K562 (cell line): ENCODE results near the gene IQCM. TPM values are rescaled to one million over a fixed set of nuclear protein-coding genes. Genes with fewer than 3 reads are reported as not detected.

Experiments
- ATAC-seq: fragments of 200-7000 bp; cut with Tn5 transposase; 3 replicates; pipeline ENCODE4 v1.9.1; 2020; ENCODE audit warnings: moderate library complexity
- BruUV-seq: library from RNA; stranded (reverse); fragments of 400-500 nt; replicated peaks from 2 replicates; lab custom pipeline; 2021; lab: Mats Ljungman, UMichigan
- CTCF ChIA-PET: fragments of 300-600 bp; formaldehyde crosslinking; extraction: SDS; loops from one replicate; lab custom pipeline; 2021; ENCODE audit warnings: low intra/inter-chr PET ratio; lab: Yijun Ruan, JAX
- POLR2A ChIA-PET: fragments of 300-600, 350-650 bp; sonication (Branson Sonifier 250); formaldehyde crosslinking; extraction: SDS; loops from one replicate; lab custom pipeline; 2021; ENCODE audit warnings: antibody characterized with exemption, inconsistent platforms; lab: Yijun Ruan, JAX
- DNase-seq, 4 experiments: peaks; one replicate each; pipeline versions ENCODE4 v3.0.0 to v3.0.0-alpha.2; 2011 to 2018; ENCODE audit warnings: low spot score in 3 of 4, mixed read lengths in 3 of 4; ENCODE audit errors: extremely low read depth in 1 of 4
- FAIRE-seq: peaks from 2 replicates; lab custom pipeline; 2011; peaks lifted over from hg19 to GRCh38; lab: Jason Lieb, UNC
- H2AFZ ChIP-seq: 2 replicates; pipeline ENCODE4 v1.6.0; 2011; ENCODE audit warnings: low read depth, low read length, control low read depth, inconsistent platforms
- H3K27ac ChIP-seq: fragments of 200-600 bp; 3 replicates; pipeline ENCODE4 v1.8.0; 2011; ENCODE audit warnings: low read depth, mild to moderate bottlenecking, control low read depth, inconsistent platforms, low read length, moderate library complexity, mixed read lengths; ENCODE audit errors: extremely low read depth
- H3K27me3 ChIP-seq, 2 experiments: fragments of 300-600 bp in 1 of 2; 2 replicates in 1 of 2; 3 replicates in 1 of 2; pipeline versions ENCODE4 v1.6.0 to v1.8.0; 2011; ENCODE audit warnings: inconsistent platforms in 2 of 2, low read length in 2 of 2, mild to moderate bottlenecking in 1 of 2, mixed read lengths in 1 of 2, moderate library complexity in 1 of 2; ENCODE audit not compliant: control insufficient read depth in 2 of 2, insufficient read depth in 2 of 2
- H3K36me3 ChIP-seq: fragments of 300-600 bp; 3 replicates; pipeline ENCODE4 v1.8.0; 2011; ENCODE audit warnings: mild to moderate bottlenecking, low read length, inconsistent platforms; ENCODE audit not compliant: control insufficient read depth, insufficient read depth
- H3K4me1 ChIP-seq, 2 experiments: fragments of 200-600 bp in 1 of 2; replicated peaks in 1 of 2; 2 replicates in 1 of 2; 3 replicates in 1 of 2; pipeline versions ENCODE4 v1.5.1 to v1.8.0; 2011; ENCODE audit warnings: inconsistent platforms in 2 of 2, low read length in 2 of 2, mild to moderate bottlenecking in 1 of 2, mixed read lengths in 1 of 2, moderate library complexity in 1 of 2; ENCODE audit not compliant: control insufficient read depth in 2 of 2, insufficient read depth in 2 of 2
- H3K4me2 ChIP-seq: 2 replicates; pipeline ENCODE4 v1.6.1; 2011; ENCODE audit warnings: low read length, control low read depth, inconsistent platforms, mixed read lengths; ENCODE audit not compliant: insufficient read depth
- H3K4me3 ChIP-seq: fragments of 200-600 bp; sonication (generic), shearing (Covaris generic); 2 replicates; pipeline ENCODE4 v1.5.1; 2016; ENCODE audit warnings: control low read depth, inconsistent platforms
- H3K79me2 ChIP-seq: fragments of 200-600 bp; 3 replicates; pipeline ENCODE4 v1.8.0; 2011; ENCODE audit warnings: low read length, inconsistent platforms; ENCODE audit not compliant: control insufficient read depth, insufficient read depth
- H3K9ac ChIP-seq, 2 experiments: 2 replicates each; pipeline versions ENCODE4 v1.6.0 to v1.6.1; 2011; ENCODE audit warnings: low read depth in 2 of 2, low read length in 2 of 2, control low read depth in 1 of 2, inconsistent platforms in 1 of 2, mild to moderate bottlenecking in 1 of 2, mixed read lengths in 1 of 2; ENCODE audit not compliant: insufficient read depth in 1 of 2
- H3K9me1 ChIP-seq: one replicate; pipeline ENCODE4 v1.6.0; 2011; ENCODE audit warnings: inconsistent platforms, mild to moderate bottlenecking, low read length, moderate library complexity; ENCODE audit not compliant: control insufficient read depth, insufficient read depth
- H3K9me3 ChIP-seq: replicated peaks from 2 replicates; pipeline ENCODE4 v1.5.1; 2011; ENCODE audit warnings: low read depth, low read length, inconsistent platforms; ENCODE audit not compliant: control insufficient read depth, insufficient read depth
- H4K20me1 ChIP-seq: replicated peaks from 2 replicates; pipeline ENCODE4 v1.6.1; 2011; ENCODE audit warnings: low read length, inconsistent platforms, mixed read lengths; ENCODE audit not compliant: control insufficient read depth, insufficient read depth
- DACH1 ChIP-seq: fragments of 450-650 bp; IDR thresholded peaks from 2 replicates; pipeline ENCODE4 v1.6.1; 2018; ENCODE audit not compliant: partially characterized antibody
- HDGF ChIP-seq: fragments of 450-650 bp; IDR thresholded peaks from 2 replicates; pipeline ENCODE4 v1.6.1; 2016
- HNRNPUL1 ChIP-seq: fragments of 200-400 bp; formaldehyde crosslinking; IDR thresholded peaks from 2 replicates; pipeline ENCODE4 v1.6.1; 2017; ENCODE audit warnings: low read length
- ILF3 ChIP-seq: fragments of 450-650 bp; IDR thresholded peaks from 2 replicates; pipeline ENCODE4 v1.6.1; 2018; ENCODE audit warnings: antibody characterized with exemption, mild to moderate bottlenecking, moderate library complexity, borderline replicate concordance
- KDM5B ChIP-seq: fragments of 200-600 bp; sonication (generic); IDR thresholded peaks from 2 replicates; pipeline ENCODE4 v1.6.1; 2012; ENCODE audit warnings: low read depth, mild to moderate bottlenecking, moderate library complexity, low read length, control low read depth, inconsistent platforms; ENCODE audit not compliant: insufficient replicate concordance
- RFX7 ChIP-seq: fragments of 250-450 bp; sonication (Bioruptor Pico); IDR thresholded peaks from 2 replicates; pipeline ENCODE4 v1.5.1; 2021; ENCODE audit warnings: mild to moderate bottlenecking
- ZNF589 ChIP-seq: fragments of 200-800 bp; sonication (Bioruptor generic); IDR thresholded peaks from 2 replicates; pipeline ENCODE4 v1.6.1; 2016; ENCODE audit warnings: low read depth, missing genetic modification characterization, missing compliant biosample characterization
- WGBS: fragments of 100-300 bp; shearing (Covaris generic); methylation state at CpG from one replicate; pipeline ENCODE4 v1.1.6; 2016; ENCODE audit warnings: low coverage, mixed read lengths; ENCODE audit not compliant: insufficient coverage; ENCODE audit errors: missing lambda C conversion rate; 5-methylcytosine and 5-hydroxymethylcytosine counted together
- in situ Hi-C: fragments of 300-500 bp; cut with MboI; formaldehyde crosslinking; loops from 4 replicates; pipeline ENCODE4 v1.15.0; 2018; ENCODE audit warnings: inconsistent platforms, mixed read lengths
- intact Hi-C: fragments of 100-400 bp; cut with micrococcal nuclease; formaldehyde crosslinking; loops from 2 replicates; pipeline ENCODE4 v1.14.2; 2022
- polyA plus RNA-seq, 8 experiments: library from polyadenylated mRNA; depleted of rRNA in 4 of 8; stranded (reverse) in 5 of 8; unstranded in 3 of 8; fragments of >200 nt; fragmentation: Nextera tagmentation in 2 of 8; fragmentation: Illumina TruSeq in 1 of 8; extraction: Ambion mirVana in 2 of 8; extraction: Trizol in 1 of 8; gene quantifications; 2 replicates each; pipeline versions ENCODE4 v1.2.1 to v1.2.3, GENCODE V29; 2011 to 2014; ENCODE audit warnings: inconsistent platforms in 1 of 8, missing spikeins in 1 of 8
- total RNA-seq, 7 experiments: library from RNA; depleted of rRNA in 6 of 7; stranded (reverse); fragments of >200 nt in 6 of 7; fragmentation: Illumina TruSeq in 2 of 7; extraction: Trizol in 2 of 7; gene quantifications; 2 replicates each; pipeline versions ENCODE4 v1.2.1 to v1.2.3, GENCODE V29; 2011 to 2021; ENCODE audit warnings: low replicate concordance in 1 of 7
- TF ChIP-seq, protein P1 (sequence below): sonication (generic); formaldehyde crosslinking; IDR thresholded peaks from 2 replicates; pipeline ENCODE4 v1.8.1; 2023; ENCODE audit warnings: mild to moderate bottlenecking, missing genetic modification reagents
- TF ChIP-seq, protein P2 (sequence below): fragments of 200-600 bp; sonication (generic); IDR thresholded peaks from one replicate; pipeline ENCODE4 v1.6.1; 2012; ENCODE audit warnings: mild to moderate bottlenecking, low read depth, low read length, inconsistent platforms

The IQCM gene
- total and polyA plus RNA-seq, 9 of the 15 experiments (the other 6 are each of a cell fraction or from before 2014, with no cell fraction given) = not detected

DNA sequence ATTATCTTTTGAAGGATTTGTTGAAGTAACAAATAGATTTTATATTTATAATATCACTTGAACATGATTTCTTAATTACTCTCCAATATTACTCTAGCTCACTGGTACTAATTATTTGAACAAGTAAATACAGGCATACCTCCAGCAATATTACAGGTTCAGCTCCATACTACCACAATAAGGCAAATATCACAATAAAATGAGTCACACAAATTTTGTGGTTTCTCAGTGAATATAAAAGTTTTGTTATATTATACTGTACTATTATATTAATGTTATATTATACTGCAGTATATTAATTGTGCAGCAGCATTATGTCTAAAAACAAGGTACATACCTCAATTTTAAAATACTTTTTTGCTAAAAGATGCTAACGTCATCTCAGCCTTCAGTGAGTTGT, 22.4 kb upstream of the IQCM start (continued):
- TF ChIP-seq, protein P1, sequence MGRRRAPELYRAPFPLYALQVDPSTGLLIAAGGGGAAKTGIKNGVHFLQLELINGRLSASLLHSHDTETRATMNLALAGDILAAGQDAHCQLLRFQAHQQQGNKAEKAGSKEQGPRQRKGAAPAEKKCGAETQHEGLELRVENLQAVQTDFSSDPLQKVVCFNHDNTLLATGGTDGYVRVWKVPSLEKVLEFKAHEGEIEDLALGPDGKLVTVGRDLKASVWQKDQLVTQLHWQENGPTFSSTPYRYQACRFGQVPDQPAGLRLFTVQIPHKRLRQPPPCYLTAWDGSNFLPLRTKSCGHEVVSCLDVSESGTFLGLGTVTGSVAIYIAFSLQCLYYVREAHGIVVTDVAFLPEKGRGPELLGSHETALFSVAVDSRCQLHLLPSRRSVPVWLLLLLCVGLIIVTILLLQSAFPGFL (CRISPR knock-in tag) = no peak
- TF ChIP-seq KDM5B (no peak), ZNF589 (CRISPR knock-in tag) (no peak), ILF3 (no peak)

DNA sequence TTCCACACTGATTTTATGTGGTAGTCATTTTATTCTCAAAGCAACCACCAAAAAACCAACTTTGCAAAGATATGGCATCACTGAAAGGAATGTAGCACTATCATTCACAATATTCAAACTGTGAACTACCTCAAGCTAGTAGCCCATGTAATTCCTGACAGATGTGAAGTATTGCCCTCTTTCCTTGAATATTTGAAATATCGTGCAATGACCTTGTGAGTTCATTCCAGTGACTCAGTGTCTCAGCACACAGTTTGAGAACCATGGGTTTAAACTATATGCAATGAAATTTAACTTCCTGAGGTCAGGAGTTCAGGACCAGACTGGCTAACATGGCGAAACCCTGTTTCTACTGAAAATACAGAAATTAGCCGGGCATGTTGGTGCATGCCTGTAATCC, 20.9 kb upstream of the IQCM start:
- 0% methylated on average over 3 of the region's 3 CpGs for WGBS
- H2AFZ ChIP-seq = no peak overlapping the region
- DNase-seq (no peak), FAIRE-seq (no peak), ATAC-seq (no peak)
- CTCF ChIA-PET = no interaction called here
- H3K9me3 ChIP-seq = no peaks in the 10 kb centered on the region
- H3K9ac ChIP-seq = no peak overlapping the region
- POLR2A ChIA-PET = no interaction called here
- H3K79me2 ChIP-seq = no peaks in the 10 kb centered on the region
- no peaks in the 10 kb centered on the region for H3K36me3 ChIP-seq
- no peaks in the 10 kb centered on the region for H4K20me1 ChIP-seq
- H3K4me3 ChIP-seq = no peak overlapping the region
- no peak overlapping the region for H3K27ac ChIP-seq
- intact Hi-C loops = no loop called here
- no peak overlapping the region for H3K4me2 ChIP-seq
- no peaks in the 10 kb centered on the region for H3K4me1 ChIP-seq
- in situ Hi-C loops = no loop called here
- H3K9me1 ChIP-seq = no peaks in the 10 kb centered on the region
- H3K27me3 ChIP-seq = no peaks in the 10 kb centered on the region
- no TSS peak for BruUV-seq
- TF ChIP-seq, protein P2, sequence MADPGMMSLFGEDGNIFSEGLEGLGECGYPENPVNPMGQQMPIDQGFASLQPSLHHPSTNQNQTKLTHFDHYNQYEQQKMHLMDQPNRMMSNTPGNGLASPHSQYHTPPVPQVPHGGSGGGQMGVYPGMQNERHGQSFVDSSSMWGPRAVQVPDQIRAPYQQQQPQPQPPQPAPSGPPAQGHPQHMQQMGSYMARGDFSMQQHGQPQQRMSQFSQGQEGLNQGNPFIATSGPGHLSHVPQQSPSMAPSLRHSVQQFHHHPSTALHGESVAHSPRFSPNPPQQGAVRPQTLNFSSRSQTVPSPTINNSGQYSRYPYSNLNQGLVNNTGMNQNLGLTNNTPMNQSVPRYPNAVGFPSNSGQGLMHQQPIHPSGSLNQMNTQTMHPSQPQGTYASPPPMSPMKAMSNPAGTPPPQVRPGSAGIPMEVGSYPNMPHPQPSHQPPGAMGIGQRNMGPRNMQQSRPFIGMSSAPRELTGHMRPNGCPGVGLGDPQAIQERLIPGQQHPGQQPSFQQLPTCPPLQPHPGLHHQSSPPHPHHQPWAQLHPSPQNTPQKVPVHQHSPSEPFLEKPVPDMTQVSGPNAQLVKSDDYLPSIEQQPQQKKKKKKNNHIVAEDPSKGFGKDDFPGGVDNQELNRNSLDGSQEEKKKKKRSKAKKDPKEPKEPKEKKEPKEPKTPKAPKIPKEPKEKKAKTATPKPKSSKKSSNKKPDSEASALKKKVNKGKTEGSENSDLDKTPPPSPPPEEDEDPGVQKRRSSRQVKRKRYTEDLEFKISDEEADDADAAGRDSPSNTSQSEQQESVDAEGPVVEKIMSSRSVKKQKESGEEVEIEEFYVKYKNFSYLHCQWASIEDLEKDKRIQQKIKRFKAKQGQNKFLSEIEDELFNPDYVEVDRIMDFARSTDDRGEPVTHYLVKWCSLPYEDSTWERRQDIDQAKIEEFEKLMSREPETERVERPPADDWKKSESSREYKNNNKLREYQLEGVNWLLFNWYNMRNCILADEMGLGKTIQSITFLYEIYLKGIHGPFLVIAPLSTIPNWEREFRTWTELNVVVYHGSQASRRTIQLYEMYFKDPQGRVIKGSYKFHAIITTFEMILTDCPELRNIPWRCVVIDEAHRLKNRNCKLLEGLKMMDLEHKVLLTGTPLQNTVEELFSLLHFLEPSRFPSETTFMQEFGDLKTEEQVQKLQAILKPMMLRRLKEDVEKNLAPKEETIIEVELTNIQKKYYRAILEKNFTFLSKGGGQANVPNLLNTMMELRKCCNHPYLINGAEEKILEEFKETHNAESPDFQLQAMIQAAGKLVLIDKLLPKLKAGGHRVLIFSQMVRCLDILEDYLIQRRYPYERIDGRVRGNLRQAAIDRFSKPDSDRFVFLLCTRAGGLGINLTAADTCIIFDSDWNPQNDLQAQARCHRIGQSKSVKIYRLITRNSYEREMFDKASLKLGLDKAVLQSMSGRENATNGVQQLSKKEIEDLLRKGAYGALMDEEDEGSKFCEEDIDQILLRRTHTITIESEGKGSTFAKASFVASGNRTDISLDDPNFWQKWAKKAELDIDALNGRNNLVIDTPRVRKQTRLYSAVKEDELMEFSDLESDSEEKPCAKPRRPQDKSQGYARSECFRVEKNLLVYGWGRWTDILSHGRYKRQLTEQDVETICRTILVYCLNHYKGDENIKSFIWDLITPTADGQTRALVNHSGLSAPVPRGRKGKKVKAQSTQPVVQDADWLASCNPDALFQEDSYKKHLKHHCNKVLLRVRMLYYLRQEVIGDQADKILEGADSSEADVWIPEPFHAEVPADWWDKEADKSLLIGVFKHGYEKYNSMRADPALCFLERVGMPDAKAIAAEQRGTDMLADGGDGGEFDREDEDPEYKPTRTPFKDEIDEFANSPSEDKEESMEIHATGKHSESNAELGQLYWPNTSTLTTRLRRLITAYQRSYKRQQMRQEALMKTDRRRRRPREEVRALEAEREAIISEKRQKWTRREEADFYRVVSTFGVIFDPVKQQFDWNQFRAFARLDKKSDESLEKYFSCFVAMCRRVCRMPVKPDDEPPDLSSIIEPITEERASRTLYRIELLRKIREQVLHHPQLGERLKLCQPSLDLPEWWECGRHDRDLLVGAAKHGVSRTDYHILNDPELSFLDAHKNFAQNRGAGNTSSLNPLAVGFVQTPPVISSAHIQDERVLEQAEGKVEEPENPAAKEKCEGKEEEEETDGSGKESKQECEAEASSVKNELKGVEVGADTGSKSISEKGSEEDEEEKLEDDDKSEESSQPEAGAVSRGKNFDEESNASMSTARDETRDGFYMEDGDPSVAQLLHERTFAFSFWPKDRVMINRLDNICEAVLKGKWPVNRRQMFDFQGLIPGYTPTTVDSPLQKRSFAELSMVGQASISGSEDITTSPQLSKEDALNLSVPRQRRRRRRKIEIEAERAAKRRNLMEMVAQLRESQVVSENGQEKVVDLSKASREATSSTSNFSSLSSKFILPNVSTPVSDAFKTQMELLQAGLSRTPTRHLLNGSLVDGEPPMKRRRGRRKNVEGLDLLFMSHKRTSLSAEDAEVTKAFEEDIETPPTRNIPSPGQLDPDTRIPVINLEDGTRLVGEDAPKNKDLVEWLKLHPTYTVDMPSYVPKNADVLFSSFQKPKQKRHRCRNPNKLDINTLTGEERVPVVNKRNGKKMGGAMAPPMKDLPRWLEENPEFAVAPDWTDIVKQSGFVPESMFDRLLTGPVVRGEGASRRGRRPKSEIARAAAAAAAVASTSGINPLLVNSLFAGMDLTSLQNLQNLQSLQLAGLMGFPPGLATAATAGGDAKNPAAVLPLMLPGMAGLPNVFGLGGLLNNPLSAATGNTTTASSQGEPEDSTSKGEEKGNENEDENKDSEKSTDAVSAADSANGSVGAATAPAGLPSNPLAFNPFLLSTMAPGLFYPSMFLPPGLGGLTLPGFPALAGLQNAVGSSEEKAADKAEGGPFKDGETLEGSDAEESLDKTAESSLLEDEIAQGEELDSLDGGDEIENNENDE = no peak
- TF ChIP-seq DACH1 = no peak
- no peak for TF ChIP-seq RFX7
- no peak for TF ChIP-seq HNRNPUL1
- no peak for TF ChIP-seq HDGF
